ENCODE measurements around the gene TC2N.
"Not testable (repeated sequence)": the region's sequence is repeated elsewhere in the genome, so short reads cannot be mapped to it uniquely, and the experiment has no call there.

Gene TC2N

GRCh38 chr14:91751719-91752118, 115.6 kb downstream of the TC2N start:
- no peak for DNase-seq

DNA sequence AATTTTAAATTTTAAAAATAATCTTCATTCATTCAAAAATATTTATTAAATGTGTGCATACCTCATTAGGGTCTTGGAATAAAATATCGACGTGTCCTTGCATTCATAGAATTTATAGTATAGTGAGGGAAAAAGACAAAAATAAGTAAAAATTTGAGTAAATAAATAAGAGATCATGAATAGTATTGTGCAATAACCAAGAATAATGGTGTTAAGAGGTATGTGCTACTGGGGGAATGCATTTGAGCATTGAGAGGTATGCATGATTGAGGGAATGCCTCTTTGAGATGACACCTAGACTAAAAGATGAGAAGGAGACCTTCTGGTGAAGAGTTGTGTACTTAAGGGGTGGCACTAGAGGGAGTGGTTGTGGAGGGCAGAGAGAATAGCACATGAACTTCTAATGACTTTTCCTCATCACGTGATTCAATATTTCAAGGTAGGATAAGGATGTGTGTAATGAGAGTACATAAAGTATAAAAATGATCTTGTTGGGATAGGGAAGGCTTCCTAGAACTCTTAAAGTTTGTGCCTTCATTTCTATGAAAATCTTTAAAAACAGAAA, 116.6 kb downstream of the TC2N start:
- DNase-seq, result no peak

GRCh38 chr14:91749868-91750267, 117.5 kb downstream of the TC2N start:
- no peak for DNase-seq

- DNase-seq, result no peak
Measured at GRCh38 chr14:91748049-91748448, 119.3 kb downstream of the TC2N start.

DNA sequence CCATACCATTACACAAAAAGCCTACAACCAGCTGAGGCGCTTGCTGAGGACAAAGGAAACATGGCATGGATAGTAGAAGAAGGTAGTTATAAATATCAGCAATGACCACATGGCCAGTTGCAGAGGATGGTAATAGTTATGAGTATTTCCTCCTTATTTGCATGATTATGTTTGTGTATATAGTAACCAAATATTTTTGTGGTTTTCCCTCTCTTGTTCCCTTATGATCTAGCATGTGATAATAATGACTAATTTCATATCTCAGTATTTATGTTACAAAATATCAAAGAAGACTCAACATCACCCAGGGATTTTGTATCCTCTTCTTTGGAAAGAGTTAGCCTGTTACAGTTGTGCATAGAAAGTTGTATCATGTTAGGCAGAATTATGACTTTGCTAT, 122.0 kb downstream of the TC2N start:
- DNase-seq, result no peak

DNA sequence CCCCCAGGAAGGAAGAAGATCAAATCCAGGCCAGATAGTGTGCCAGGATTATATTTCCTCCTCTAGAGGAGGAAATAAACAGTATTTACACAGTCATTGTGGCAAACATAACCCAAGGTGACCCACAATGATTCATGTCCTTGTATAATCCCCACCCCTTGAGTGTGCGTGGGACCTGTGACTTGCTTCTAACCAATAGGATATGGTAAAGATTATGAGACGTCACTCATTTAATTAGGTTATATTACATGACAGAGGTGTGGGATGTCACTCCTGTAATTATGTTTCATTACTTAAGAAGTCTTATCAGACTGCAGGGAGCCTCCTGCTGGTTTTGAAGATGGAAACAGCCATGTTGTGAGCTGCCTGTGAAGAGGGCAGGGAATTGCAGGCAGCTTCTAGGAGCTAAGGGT, 123.3 kb downstream of the TC2N start:
- DNase-seq, result no peak

- no peak for DNase-seq
Measured at GRCh38 chr14:91743305-91743653, 124.1 kb downstream of the TC2N start.

GRCh38 chr14:91742621-91743304, 124.6 kb downstream of the TC2N start:
- DNase-seq, result no peak

- not testable (repeated sequence) for DNase-seq
Measured at GRCh38 chr14:91739867-91740266, 127.5 kb downstream of the TC2N start.

GRCh38 chr14:91737619-91738018, 129.7 kb downstream of the TC2N start:
- no peak for DNase-seq

DNA sequence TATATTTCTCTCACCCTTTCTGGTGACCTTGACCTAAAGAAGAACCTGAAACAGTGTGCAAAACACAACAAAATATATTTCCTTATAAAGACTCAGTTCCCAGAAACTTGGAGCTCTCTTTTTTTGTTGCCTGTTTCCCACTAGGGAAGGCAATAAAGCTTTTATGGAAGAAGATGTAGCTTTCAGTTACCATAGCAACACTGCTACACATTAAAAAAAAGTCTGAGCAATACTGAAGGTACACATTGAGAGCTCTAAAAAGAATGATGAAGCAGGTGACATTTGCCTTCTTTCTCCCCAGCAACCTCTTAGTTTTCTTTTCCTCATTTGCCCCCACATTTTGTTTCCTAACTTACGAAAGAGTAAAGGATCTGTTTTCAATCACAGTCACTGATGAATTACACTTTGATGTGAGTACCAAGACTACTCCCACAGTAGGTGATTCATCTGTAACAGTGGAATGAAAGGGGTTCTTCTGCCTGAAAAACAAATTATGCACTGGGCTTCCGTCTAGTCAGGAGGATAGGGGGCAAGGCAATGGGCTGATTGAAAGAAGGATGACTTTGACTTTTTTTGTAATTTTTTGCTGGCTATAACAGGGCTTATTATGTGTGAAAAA, 134.4 kb downstream of the TC2N start:
- DNase-seq, result no peak

- no peak for DNase-seq
Measured at GRCh38 chr14:91732439-91732838, 134.9 kb downstream of the TC2N start.

DNA sequence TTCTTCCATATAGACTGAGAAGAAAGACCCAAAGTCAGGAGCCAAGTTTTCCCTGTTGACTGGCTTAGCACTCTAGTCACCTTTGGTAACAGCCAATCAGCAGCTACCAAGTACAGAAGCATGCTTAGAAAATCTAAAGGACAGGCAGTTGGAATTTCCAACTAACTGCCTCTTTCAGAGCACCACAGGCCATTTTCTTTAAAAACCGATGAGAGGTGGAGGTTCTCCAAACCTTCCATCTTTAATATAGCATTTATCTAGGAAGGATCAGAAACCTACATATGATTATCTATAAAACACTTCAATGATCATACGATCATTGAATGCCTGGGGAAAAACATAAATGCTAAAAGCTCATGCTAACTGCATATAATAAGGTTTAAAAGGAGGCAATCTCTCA, 135.3 kb downstream of the TC2N start, which contains the start of gene CATSPERB:
Gene CATSPERB (minus strand): TSS at position 101 of the 400 bp plus-strand sequence. CDS start 2,607 bp downstream, outside the sequence.
- DNase-seq, result no peak

DNA sequence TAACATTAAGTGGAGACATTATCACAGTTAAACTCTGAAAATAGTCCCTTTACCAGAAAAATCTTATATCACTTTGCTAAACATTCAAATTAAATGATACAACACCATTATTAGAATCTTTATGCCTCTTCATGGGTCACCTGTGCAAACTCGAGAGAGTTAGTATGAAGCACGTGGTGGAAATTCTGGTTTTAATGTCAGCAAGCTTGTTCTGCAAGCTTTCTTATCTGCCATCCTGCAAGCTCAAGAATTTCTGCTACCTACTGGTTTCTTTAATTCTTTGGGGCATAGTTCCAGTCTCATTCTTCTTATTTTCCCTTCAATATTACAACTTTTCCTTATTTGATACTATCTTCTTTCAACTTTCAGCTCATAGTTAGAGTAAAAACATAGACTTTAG, 136.3 kb downstream of the TC2N start:
- DNase-seq, result no peak

DNA sequence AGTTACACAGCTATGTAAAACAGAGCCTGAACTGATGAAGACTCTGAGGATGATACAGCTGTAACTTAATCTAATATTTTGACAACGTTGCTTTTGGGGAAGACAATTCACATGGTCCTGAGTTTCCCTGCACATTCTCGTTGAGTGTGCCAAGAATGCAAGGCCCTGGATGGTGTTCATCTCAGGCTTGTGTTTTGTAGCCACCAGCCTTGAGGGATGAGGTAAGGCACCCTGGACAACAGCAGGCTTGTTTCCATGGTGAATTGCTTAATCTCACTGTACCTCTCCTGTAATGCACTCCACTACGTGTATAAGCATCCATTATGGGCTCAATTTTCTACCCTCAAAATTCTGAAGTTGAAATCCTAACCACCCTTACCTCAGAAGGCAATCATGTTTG, 137.6 kb downstream of the TC2N start:
- DNase-seq, result no peak

Data from hematopoietic multipotent progenitor cell treated with erythropoietin and hydrocortisone succinate and interleukin-3 and kit ligand, for 8 days (in vitro differentiated cells).